Nephron progenitor cell (in vitro differentiated cells): Measurements from ENCODE around the gene CEP97.
"Not testable (repeated sequence)": the region's sequence is repeated elsewhere in the genome, so short reads cannot be mapped to it uniquely, and the experiment has no call there.

Experiments
- DNase-seq: peaks from one replicate; pipeline ENCODE4 v3.0.0; 2021
- H3K27ac Mint-ChIP-seq: 2 replicates; pipeline ENCODE4 v1.8.0; 2021; ENCODE audit warnings: mild to moderate bottlenecking, moderate library complexity, mixed read lengths
- H3K27me3 Mint-ChIP-seq: 2 replicates; pipeline ENCODE4 v1.8.0; 2021; ENCODE audit warnings: mild to moderate bottlenecking, low read depth, mixed read lengths; ENCODE audit not compliant: poor library complexity
- H3K36me3 Mint-ChIP-seq: 2 replicates; pipeline ENCODE4 v1.8.0; 2021; ENCODE audit warnings: low read depth, mixed read lengths
- H3K4me1 Mint-ChIP-seq: 2 replicates; pipeline ENCODE4 v1.8.0; 2021; ENCODE audit warnings: mixed read lengths
- H3K4me3 Mint-ChIP-seq: 2 replicates; pipeline ENCODE4 v1.8.0; 2021; ENCODE audit warnings: mild to moderate bottlenecking, moderate library complexity, mixed read lengths
- H3K9me3 Mint-ChIP-seq: 2 replicates; pipeline ENCODE4 v1.8.0; 2021; ENCODE audit warnings: mild to moderate bottlenecking, moderate library complexity, mixed read lengths
- TF ChIP-seq, protein P1 (sequence below): fragments of 200-600 bp; sonication (generic); IDR thresholded peaks from 2 replicates; pipeline ENCODE4 v1.5.0; 2021; ENCODE audit warnings: antibody characterized with exemption

Gene CEP97

DNA sequence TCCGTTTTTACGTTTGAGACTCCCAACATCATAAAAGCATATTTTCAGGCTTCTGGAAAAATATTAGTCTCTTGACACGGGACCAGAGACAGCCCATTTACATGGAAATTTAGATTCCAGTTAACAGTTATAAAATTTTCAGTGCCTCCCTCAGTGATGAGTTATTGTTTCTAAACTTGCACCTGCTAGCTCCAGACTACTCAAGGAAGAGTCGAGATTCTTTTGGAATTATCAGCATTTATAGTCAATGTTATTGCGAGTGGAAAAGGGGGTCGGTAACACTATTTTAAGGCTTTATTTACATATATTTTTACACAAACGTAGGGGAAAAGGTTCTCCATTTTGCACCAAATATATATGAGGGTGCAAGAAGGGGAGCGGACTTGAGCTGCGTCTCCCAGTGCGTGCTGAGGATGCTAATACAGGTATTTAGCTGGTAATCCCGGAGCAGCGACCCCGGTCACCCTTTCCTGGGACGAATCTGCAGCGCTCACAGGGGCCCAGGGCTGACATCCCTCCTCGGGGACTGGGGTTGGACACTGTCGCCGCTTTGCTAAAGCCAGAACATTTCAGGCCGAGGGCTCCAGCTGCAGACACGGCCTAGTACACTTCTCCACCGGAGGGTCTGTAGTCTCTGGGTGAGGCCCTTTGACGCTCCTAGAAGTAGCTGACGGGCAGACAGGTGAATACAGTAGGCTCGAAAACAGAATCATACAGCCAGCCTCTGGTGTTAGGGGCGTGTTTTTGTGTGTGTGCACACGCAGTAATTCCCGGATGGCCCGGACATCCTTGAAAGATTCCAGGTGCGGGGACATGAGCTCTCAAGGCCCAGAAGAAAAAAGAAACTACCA is 46.8 kb upstream of the CEP97 start:
- H3K36me3 Mint-ChIP-seq, result peaks cover 45% of the 10 kb centered on the region
- TF ChIP-seq, protein P1, sequence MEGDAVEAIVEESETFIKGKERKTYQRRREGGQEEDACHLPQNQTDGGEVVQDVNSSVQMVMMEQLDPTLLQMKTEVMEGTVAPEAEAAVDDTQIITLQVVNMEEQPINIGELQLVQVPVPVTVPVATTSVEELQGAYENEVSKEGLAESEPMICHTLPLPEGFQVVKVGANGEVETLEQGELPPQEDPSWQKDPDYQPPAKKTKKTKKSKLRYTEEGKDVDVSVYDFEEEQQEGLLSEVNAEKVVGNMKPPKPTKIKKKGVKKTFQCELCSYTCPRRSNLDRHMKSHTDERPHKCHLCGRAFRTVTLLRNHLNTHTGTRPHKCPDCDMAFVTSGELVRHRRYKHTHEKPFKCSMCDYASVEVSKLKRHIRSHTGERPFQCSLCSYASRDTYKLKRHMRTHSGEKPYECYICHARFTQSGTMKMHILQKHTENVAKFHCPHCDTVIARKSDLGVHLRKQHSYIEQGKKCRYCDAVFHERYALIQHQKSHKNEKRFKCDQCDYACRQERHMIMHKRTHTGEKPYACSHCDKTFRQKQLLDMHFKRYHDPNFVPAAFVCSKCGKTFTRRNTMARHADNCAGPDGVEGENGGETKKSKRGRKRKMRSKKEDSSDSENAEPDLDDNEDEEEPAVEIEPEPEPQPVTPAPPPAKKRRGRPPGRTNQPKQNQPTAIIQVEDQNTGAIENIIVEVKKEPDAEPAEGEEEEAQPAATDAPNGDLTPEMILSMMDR, result no peak
- H3K4me1 Mint-ChIP-seq, result peaks cover 32% of the 10 kb centered on the region
- H3K9me3 Mint-ChIP-seq, result no peaks in the 10 kb centered on the region
- H3K27me3 Mint-ChIP-seq, result no peaks in the 10 kb centered on the region
- no peak for DNase-seq
- peak overlapping the region; percentile 95 for H3K27ac Mint-ChIP-seq
- peak overlapping the region; percentile 95 for H3K4me3 Mint-ChIP-seq

DNA sequence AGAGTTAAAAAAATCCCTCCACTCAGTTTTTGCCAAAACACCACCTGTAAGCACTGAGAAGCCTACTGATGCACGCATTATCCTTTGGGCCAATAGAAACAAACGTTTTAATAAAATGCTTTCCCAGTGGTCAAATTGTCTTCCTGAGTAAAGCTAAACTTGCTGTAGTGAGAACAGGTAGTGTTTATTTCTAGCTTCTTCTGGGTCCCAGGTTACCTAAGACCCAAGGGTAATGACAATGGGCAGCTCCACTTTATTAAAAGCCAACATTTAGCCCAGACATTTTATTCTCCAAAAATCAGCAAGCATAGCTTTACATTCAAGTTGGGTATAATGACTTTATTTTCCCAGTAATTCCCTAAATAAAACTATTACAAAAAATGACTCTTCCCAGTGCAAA is 45.6 kb upstream of the CEP97 start:
- not testable (repeated sequence) for H3K9me3 Mint-ChIP-seq, H3K4me3 Mint-ChIP-seq, H3K27me3 Mint-ChIP-seq, H3K27ac Mint-ChIP-seq, DNase-seq
- Mint-ChIP-seq H3K36me3 (peaks cover 43% of the 10 kb centered on the region), H3K4me1 (peaks cover 31% of the 10 kb centered on the region)

DNA sequence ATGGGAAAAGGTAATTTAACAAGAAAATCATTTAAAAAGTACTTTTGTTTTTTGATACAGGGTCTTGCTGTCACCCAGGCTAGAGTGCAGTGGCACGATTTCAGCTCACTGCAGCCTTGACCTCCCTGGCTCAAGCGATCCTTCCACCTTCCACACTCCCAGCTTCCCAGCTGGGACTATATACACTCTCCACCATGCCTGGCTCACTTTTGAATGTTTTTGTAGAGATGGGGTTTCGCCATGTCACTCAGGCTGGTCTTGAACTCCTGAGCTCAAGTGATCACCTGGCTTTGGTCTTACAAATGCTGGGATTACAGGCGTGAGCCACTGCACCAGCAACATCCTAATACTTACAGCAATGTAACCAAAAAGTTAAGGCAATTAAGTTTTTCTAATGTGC is 43.9 kb upstream of the CEP97 start:
- peaks cover 28% of the 10 kb centered on the region for H3K4me1 Mint-ChIP-seq
- TF ChIP-seq, protein P1, result no peak
- no peak overlapping the region for H3K4me3 Mint-ChIP-seq
- H3K27ac Mint-ChIP-seq, result no peak overlapping the region
- H3K9me3 Mint-ChIP-seq, result no peaks in the 10 kb centered on the region
- no peaks in the 10 kb centered on the region for H3K27me3 Mint-ChIP-seq
- H3K36me3 Mint-ChIP-seq, result peaks cover 49% of the 10 kb centered on the region
- DNase-seq, result no peak

DNA sequence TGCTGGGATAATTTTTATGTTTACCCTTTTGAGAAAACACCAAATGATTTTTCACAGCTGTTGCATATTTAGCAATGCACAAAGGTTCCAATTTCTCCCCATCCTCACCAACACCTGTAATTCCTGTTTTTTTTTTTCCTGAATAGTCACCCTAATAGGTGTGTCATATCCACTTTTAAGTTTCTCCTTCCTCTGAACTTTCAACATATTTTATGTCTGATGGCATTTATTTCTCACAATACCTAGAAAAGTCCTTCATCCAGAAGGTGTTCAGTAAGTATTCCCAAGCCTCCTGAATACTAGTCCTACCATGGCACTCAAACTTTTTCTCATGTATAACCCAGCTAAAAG is 39.4 kb upstream of the CEP97 start:
- H3K27me3 Mint-ChIP-seq, result no peaks in the 10 kb centered on the region
- peaks cover 50% of the 10 kb centered on the region for H3K36me3 Mint-ChIP-seq

DNA sequence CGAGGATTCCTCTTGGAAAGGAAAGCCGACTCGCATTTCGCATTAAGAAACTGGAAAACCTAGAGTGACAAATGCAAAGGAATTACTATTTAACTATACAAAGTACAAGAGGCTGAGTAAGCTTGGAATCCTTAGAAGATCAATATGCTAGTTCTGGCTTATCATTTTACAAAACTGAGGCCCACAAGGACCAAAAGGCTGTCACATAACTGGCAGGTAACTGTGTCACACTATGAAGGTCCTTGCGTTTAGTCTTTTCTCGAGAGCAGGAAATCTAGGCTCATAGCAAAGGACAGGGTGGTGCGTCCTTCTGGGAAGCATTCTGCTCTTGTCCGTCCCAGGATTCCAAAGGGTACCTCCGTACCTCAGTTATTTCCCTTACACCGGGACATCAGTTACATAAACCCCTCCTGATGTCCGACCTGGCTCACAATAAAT is 38.5 kb upstream of the CEP97 start:
- Mint-ChIP-seq H3K27ac (peak overlapping the region; percentile 100), H3K36me3 (peaks cover 41% of the 10 kb centered on the region), H3K4me3 (peak overlapping the region; percentile 98), H3K27me3 (no peaks in the 10 kb centered on the region), H3K4me1 (peaks cover 26% of the 10 kb centered on the region), H3K9me3 (no peaks in the 10 kb centered on the region)
- no peak for DNase-seq
- TF ChIP-seq, protein P1, result no peak

More for the DNA sequence above, 39.4 kb upstream of the CEP97 start:
- no peaks in the 10 kb centered on the region for H3K9me3 Mint-ChIP-seq
- H3K4me1 Mint-ChIP-seq, result peaks cover 26% of the 10 kb centered on the region
- TF ChIP-seq, protein P1, result no peak
- H3K27ac Mint-ChIP-seq, result peak overlapping the region; percentile 100
- DNase-seq, result no peak
- H3K4me3 Mint-ChIP-seq, result peak overlapping the region; percentile 98

DNA sequence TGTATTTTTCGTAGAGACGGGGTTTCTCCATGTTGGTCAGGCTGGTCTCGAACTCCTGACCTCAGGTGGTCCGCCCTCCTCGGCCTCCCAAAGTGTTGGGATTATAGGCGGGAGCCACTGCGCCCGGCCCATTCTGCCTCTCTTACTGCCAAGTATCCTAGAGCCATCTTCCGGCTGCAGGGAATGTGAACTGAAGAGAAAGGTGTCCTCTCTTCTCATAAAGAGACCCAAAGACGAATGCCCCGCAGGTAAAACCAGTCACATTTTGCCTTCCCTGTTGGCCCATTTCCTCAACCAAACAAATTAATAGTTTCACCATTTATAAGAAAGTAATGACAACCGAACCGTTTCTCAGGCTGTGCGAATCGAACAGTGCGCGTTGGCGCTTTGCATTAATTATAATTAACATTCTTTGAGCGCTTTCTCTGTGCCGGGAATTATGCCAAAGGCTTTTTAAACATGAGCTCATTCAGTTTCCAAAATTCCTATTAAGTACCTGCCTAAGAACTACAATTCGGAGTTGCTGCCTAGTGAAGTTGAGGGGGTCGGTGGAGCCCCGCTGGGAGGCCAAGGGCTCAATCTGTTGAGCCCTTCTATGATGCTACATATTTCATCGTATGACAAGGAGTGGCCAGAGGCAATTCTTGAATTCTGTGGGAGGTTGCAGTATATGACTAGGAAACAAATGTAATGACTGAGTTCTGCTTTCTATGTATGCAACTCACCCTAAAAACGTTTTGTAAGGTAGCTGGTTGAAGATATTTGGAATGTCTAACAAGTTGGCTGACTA is 37.1 kb upstream of the CEP97 start:
- Mint-ChIP-seq H3K4me1 (peaks cover 26% of the 10 kb centered on the region), H3K4me3 (peak overlapping the region; percentile 98), H3K36me3 (peaks cover 28% of the 10 kb centered on the region), H3K27ac (peak overlapping the region; percentile 100), H3K9me3 (no peaks in the 10 kb centered on the region), H3K27me3 (no peaks in the 10 kb centered on the region)
- DNase-seq, result no peak
- TF ChIP-seq, protein P1, result no peak
